ENCODE measurements around the gene PLIN1.

PLIN1 gene

DNA sequence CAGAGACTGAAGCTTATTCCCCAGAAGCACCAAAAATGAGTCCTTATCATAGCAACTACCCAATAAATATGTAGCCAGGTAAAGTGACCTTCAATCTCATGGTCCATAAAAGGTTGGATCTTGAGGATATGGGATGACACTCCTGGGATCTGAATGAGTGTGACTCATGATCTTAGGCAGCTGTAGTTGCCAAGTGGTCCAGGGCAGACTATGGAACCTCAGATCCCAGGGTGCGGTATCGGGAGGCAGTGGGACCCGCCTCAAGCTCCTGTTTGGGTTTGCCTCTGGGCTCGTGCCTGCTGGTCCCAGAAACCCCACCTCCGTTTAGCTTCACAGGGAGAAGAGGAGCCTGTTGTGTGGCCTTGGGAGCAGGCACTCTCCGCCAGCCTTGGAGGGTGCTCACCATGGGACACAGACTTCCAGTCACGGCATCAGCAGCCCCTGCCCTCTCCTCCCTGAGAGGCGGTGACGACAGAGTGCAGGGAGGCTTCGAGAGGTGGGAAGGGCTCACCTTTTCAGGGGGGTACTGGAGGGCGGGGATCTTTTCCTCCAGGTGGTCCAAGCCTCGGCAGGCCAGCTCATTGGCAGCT lies 8.1 kb downstream of the PLIN1 start:
- no peak for DNase-seq

DNA sequence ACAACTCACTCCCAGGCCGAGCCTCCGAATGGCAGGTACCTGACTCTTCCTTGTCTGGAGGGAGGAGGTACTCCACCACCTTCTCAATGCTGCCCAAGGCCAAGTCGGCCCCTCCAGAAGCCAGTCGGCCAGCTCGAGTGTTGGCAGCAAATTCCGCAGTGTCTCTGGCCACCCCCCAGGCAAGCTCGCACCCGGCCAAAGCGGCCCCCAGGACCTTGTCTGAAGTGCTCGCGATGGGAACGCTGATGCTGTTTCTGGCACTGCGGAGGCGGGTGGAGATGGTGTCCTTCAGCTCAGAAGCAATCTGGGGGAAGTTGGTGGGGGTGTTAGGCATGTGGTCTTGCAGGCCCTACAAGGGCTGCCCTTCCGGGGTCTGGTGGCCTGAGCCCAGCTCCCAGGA lies 9.2 kb downstream of the PLIN1 start:
- no peak for DNase-seq

DNA sequence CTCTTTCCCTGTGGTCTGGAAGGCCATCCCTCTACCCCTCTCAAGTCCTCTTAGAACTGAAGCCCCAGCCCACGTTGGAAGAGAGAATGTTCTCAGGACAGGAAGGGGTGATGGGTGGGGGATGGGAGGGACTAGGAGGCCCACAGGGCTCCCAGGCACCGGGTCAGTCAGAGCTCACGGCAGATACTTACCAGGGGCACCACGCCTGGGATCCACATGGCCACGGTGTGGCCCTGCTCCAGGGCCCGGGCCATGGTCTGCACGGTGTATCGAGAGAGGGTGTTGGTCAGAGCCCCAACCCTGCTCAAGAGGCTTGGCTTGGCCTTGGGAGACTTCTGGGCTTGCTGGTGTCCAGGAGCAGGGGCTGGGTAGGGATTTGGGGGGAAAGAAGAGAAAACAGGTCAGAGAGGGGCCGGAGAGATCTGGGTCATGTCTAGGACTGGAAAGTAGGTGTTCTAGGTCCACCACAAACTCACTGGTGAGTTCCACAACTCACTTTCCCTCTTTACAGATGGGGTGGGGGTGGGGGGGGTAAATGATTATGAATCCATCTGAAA lies 9.8 kb downstream of the PLIN1 start:
- DNase-seq, result no peak

DNA sequence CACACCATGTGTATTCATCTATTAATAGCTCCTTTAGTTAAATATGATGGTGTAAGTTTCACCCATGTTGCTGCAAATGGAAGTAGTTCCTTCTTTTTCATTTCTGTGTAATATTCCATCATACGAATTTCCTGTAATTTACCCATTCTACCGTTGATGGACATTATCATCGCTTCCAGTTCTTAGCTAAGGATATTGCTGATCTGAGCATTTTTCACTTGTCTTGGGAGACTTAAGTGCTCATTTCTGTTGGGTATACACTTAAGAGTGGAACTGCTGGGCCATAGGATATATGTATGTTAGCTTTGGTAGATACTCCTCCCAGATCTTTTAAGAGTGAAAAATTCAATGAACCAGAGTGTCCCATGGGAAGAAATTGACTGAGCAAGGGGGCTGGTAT lies 11.0 kb downstream of the PLIN1 start:
- no peak for DNase-seq

DNA sequence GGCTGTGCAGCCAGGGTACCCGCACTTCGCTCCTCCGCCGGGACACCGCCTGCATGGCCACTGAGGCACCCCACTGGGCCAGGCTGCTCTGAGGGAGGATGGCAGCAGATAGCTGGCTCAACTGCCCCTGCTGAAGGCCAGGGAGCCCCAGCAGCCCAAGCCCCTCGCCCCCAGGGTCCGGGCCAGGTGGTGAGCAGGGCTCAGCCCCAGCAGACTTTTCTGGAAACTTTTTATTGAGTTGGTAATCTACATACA lies 11.5 kb downstream of the PLIN1 start:
- no peak for DNase-seq

DNA sequence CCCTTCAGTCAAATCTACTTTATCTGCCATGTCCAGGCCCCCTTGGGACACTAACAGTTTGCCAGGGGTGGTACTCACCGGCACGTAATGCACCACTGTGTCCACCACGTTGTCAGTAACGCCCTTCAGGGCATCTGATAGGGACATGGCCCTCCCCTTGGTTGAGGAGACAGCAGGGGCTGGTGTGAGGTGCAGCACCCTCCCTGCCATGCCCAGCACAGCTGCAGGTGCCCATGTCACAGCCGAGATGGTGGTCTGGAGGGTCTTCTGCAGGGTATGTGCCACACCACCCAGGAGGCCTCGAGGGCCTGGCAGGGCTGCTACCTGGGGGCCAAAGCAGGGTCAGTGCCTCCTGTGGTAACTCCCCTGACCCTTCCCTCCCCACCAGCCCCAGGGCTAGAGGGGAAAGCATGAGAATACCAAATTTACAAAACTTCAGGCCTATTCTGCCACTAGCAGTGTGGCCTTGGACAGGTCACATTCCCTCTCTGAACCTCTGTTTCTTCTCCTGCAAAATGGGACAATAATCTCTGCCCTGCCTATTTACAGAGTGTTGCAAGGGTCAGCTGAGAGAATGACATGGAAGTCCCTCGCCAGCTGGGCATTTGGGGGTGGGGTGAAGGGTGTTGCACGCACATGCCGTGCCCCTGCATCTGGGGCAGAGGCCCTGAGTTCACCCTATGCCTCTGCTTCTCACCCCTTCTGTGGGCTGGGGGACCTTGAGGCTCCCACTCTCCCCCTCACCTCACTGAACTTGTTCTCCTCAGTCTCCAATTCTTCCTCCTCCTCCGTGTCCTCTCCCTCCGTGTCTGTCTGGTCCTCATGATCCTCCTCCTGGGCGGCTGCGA lies 12.1 kb downstream of the PLIN1 start:
- no peak for DNase-seq

DNA sequence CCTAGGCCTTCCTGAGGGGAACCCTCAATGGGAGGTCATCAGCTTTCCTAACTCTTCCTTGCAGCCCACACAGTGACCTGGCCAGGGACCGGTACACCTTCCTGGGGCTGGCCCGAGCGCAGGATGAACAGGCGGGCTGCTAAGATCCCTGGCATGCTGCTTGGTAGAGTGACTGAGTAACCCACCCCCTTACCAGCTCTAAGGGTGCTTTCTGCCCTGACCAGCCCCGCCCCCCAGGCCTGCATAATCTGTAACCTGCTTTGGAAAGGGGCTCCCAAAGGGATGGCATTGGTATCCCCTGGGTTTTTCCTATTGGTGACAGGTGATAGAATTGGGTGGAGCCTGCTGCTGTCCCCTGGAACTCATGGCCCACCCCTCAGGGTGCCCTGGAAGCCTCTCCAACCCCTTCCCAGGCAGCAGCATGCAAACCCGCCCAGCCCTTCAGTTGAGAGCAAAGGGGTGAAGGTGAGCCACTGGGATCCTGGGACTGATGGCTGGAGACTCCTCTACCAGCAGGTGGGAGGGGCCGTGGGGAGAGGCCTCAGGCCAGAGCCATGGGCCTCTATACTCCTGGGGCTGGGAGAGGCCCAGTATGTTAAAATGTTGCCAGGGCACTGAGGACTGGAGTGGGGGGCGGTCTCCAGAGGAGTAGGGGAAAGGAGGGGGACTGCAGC lies 12.8 kb downstream of the PLIN1 start:
- DNase-seq, result no peak

DNA sequence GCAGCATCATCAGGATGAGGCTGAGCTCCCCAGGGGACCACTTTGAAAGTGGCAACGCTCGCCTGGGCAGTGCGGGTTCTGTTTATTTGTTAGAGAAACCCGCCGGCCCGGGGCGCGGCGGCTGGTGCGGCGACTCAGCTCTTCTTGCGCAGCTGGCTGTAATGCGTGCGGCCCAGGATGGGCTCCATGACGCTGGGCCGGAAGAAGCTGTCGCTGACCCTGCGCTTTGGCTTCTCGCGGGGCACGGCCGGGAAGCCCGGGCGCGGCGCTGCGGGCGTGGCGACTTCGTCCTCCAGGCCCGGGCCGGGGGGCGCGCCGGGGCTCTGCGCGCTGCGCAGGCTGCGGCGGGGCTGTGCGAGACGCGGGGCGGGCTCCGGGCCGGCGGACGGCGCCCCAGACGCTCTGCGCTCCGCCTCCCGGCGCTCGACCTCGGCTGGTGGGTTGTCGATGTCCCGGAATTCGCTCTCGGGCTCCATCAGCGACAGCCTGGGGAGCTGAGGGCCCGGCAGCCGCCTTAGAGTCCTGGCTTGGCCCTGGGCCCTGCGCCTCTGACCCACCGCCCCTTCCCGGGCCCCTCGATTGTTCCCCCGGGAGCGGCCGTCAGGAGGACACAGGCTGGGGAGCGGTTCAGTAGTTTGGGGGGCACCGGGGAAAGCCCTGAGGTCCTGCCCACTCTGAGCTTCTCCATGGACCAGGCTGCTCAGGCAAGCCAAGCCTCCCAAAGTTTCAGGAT lies 13.6 kb downstream of the PLIN1 start:
- no peak for DNase-seq

DNA sequence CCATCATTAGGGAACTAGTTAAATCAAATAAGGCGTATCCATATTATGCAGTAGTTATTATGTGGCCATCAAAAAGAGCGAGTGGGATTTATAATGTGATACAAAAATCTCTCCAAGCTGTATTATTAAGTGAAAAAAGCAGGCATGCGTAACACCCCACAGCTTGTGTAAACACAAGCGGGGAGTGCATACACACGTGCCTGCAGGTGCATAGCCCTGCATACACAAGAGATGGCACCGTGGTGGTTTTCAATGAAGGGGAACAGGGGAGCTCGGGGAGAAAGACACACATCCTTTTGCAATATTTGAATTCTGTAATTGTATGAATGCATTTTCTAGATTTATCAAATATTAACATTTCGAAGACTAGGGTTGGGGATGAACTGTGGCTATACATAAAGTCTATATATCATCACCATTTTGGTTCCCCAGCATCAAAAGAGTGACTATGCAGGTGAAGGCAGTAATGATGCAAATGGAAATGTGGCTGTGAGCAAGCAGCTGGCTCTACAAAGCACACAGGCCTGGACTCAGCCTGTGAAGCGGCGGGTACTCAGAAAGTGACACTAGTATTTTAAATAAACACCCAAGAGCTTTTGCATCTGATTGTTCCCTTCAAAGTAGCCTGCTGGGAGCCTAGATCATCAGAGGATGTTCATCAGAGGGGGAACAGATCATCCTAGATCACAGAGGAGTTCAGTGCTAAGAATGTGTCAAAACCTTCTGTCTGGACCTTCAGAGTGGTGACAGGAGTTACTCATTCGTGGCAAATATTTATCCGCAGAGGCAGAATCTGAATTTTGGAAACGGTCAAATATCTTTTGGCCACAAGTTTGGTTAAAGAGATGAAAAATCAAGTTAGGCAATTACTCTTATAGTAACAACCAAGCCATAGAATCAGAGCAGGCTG lies 14.5 kb downstream of the PLIN1 start:
- DNase-seq, result no peak

DNA sequence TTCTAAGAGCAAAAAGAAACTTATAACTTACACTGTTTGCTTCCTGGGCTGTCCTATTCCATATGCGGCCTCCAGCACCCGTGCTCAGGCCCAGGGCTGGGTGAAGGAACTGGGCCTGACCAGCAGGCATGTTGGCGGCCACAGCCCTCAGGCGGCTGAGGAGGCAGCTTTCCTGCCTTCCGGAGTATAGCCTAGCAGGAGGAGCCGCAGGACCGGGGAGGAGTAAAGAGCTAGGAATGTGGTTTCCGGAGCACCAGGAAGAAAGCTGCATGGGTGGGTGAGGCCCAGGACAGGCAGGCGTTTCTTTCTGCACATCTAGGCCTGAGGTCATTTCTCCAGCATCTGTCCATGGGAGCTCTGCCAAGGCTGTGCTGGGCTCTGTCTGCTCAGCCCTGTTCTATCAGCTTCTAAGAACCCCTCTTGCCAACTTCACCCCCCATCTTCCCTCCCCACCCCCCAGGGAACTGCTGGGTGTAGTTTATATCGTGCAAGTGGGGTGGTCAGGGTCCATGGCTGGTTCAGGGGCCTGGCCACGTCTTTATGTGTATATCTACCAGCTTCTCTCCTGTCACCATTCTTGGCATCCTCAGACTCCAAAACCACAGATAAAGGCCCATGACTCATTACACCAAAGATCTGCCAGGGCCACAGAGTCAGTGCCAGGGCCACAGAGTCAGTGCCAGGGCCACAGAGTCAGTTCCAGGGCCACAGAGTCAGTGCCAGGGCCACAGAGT lies 16.1 kb downstream of the PLIN1 start:
- DNase-seq, result no peak

DNA sequence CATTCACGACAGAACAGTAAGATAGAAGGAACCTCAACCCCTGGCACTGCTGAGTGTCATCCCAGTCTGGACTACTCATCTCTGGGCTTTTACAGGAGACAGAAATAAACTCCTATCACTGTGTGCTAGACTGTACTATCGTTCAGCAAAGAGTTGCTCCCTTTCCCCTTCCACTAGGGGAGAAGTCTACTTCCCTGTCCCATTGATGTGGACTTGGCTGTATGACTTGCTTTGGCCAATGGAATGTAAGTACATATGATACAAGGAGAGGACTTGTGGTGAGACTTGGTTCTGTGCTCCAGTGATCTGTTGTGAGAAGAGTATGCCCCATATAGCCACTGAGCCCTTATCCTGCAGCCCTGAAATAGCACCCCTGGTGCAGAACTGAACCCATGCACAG lies 18.6 kb downstream of the PLIN1 start:
- DNase-seq, result no peak

DNA sequence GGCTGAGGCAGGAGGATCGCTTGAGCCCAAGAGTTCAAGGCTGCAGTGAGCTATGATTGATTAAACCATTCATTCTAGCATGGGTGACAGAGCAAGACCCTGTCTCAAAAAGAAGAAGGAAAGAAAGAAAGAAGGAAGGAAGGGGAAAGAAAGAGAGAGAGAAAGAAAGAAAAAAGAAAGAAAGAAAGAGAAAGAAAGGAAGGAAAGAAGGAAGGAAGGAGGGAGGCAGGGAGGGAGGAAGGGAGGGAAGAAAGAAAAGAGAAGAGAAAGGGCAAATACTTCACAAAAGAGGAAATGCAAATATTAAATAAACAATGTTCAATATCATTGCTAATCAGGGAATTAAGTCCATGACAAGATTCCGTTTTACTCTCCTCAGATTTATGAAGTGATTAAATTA lies 19.9 kb downstream of the PLIN1 start:
- no peak for DNase-seq

DNA sequence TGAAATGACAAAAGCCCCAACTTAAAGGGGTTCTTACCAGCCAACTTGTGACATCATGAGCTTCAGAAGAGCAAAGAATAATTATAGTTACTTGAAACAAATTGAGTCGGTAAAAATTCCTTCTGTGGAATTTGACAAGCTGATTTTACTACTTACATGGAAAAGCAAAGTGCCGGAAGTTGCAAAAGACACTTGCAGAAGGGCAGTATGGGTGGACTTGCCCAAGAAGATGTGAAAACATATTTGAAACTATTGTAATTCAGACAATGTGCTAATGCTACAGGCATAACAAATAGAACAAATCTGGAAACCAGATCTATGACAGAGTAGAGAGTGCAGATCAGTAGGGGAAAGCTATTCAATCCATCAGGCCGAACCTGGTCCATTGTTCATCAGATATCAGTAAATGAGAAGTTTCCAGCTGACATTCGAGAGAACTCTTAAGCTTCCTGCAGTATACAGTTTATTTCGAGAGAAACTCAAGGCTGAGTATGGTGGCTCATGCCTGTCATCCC lies 21.4 kb downstream of the PLIN1 start:
- no peak for DNase-seq

DNA sequence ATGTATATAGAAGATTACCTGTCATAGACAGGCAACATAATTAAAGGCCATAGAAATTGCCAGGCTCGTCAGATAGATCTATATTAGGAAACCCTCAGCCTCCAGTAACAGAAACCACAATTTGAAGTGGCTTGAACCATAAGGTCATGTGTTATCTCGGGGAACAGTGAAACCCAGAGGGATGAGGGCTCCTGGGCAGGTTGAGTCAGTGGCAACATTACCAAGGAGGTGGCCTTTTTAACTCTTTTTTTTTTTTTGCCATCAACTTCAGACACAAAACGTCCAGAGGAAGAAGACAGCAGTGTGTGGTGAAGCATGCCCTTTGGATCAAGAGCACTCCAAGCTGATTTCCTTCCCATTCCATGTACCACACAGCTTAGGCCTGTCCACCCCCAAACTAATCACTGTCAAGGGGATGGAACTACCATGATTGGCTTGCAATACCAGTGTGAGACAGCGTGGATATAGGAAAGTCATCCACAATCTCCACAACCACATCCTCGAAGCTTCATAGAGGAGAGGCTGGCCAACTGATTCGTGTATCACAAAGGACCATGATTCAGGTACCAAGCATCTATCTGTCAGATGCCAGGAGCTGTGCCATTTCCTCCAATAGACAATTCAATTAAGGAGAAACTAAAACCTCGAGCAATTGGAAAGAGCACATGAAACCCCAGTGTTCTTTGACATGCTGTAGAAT lies 22.9 kb downstream of the PLIN1 start:
- DNase-seq, result no peak

DNA sequence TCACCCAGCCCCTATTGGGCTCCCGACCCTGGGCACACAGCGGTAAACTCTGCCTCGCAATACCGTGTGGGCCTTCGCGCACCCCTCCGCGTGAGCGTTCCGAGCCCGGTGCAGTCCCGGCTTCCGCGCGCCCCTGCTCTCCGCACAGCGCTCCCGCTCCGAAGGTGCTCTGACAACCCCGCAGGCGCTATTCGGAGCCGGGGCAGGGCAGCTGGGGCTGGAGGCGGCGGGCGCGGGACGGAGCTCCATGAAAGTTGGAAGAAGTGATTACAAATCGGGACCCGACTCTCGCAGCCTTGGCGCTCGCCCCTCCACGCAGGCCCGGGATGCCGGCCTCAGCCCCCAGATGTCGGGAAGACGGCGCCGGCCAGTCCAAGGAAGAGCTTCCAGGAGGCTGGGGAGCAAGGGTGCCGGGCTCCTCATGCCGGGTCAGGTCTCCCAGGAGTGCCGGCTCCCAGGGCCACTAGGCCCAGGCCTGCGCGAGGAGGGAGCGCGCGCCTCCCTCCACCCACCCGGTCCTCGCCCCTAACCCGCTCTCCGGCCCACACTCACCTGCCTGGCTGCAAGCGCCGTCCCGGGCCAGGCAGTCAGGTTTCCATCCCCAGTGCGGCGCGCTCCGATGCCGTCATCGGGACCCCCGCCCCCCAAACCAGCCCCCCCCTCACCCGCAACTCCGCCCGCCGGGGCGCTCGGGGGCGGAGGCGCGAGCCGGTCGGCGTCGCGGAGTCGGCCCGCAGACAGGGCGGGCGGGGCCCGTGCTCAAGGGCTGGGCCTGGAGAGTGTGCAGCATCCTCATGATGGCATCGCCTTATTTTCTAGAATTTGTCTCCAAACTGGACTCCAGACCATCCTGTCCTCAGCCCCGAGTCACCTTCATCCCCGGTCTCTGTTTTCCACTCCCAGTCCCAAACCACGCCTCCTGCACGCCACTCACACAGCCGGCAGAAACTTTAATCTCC lies 24.0 kb downstream of the PLIN1 start, which contains the start of gene KIF7:
Gene KIF7, minus strand, starts transcription at position 621 of the 959 bp plus-strand sequence. CDS start 2,537 bp downstream, outside the sequence.
- DNase-seq, result no peak

DNA sequence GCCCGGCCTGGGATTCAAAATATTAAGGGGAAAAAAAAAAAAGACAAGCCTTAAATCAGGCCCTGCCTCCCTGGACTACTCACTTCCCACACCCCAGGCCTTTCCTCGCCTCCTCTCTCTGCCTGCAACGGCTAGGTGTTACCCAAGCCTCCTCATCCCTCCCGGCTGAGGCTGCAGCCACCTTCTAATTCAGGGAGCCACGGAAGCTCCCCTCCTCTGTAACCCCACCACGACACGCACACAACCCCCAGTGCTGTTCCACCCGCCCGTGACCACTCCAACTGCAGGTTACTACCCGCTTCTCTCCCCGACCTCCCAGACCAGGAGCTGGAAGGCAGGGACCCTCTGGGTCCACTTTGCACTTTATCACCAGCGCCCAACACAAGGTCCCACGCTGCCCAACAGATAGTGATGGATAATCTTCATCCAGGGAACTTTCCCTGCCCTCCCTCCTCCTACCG lies 24.8 kb downstream of the PLIN1 start:
- DNase-seq, result no peak

DNA sequence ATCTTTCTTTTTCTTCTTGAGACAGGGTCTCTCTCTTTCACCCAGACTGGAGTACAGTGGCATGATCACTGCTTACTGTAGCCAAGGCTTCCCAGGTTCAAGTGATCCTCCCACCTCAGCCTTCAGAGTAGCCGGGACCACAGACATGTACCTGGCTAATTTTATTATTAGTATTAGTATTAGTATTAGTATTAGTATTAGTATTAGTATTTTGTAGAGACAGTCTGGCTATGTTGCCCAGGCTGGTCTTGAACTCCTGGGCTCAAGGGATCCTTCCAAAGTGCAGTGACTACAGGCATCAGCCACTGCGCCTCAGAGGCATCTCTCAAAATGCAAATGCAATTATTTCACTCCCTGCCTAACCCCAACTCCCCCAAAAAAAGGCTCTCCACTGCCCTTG lies 25.6 kb downstream of the PLIN1 start:
- no peak for DNase-seq

DNA sequence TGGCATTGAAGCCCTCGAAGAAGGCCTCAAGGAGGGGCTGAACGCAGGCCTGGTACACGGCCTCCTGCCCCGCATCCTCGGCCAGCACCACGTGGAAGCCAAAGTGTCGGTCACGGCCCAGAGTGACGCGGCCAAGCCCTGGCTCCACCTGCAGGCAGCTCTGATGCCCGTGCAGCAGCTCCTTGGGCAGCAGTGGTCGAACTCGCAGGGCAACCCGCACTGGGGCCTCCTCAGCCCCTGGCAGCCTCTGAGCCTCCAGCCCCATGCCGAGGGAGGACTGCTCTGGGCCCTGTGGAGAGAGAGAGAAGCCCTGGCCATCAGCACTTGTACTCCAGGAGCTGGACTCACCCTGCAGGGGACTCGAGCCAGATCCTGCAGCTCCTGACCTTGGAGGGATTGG lies 26.5 kb downstream of the PLIN1 start:
- DNase-seq, result no peak

DNA sequence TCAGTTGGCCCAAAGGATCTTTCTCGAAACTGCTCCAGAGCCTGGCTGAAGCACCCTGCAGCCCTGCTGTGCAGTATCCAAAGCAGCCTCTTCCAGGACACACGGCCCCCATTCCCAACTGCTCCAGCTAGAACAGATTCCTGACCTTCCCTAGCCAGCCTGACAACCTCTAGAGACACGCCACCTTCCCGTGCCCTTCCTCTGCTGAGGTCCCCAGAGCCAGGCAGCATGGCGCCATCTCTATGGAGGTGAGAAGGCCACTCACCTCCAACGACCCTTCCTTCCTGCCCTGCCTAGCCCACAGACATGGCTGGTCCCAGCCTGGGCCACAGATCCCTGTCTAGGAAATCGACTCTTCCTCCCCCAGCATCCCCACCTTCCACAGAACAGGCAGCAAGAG lies 27.0 kb downstream of the PLIN1 start:
- DNase-seq, result no peak
